ENCODE measurements around the gene DIAPH2. TPM values are rescaled to one million over a fixed set of nuclear protein-coding genes. Genes with fewer than 3 reads are reported as not detected.

The DIAPH2 gene
- total RNA-seq, 1 donor from 2014 or later = 11.0 TPM

- DNase-seq (ENCODE audit: low spot score in 2 of 2) = no peak
- FAIRE-seq = no peak
Measured at GRCh38 chrX:97358941-97359340, 674.3 kb downstream of the DIAPH2 start.

- FAIRE-seq = no peak
Measured at GRCh38 chrX:97363843-97364242, 679.2 kb downstream of the DIAPH2 start.

GRCh38 chrX:97366237-97366636 lies 681.6 kb downstream of the DIAPH2 start:
- FAIRE-seq = no peak
- no peak for DNase-seq (ENCODE audit: low spot score in 2 of 2)

More at GRCh38 chrX:97363843-97364242, 679.2 kb downstream of the DIAPH2 start:
- DNase-seq (ENCODE audit: low spot score in 2 of 2) = no peak

- no peak for DNase-seq (ENCODE audit: low spot score in 2 of 2)
Measured at GRCh38 chrX:97367125-97367524, 682.5 kb downstream of the DIAPH2 start.

GRCh38 chrX:97369947-97370346 lies 685.3 kb downstream of the DIAPH2 start:
- FAIRE-seq = no peak

More at GRCh38 chrX:97367125-97367524, 682.5 kb downstream of the DIAPH2 start:
- no peak for FAIRE-seq

GRCh38 chrX:97372001-97372766 lies 687.5 kb downstream of the DIAPH2 start:
- no peak for DNase-seq (ENCODE audit: low spot score in 2 of 2)
- FAIRE-seq = no peak

More at GRCh38 chrX:97369947-97370346, 685.3 kb downstream of the DIAPH2 start:
- DNase-seq (ENCODE audit: low spot score in 2 of 2) = no peak

- DNase-seq (ENCODE audit: low spot score in 2 of 2) = no peak
- no peak for FAIRE-seq
Measured at GRCh38 chrX:97374266-97374665, 689.6 kb downstream of the DIAPH2 start.

- no peak for DNase-seq (ENCODE audit: low spot score in 2 of 2)
- FAIRE-seq = no peak
Measured at GRCh38 chrX:97380200-97380599, 695.6 kb downstream of the DIAPH2 start.

- FAIRE-seq (no peak), DNase-seq (ENCODE audit: low spot score in 2 of 2) (no peak)
Measured at GRCh38 chrX:97384685-97385084, 700.0 kb downstream of the DIAPH2 start.

GRCh38 chrX:97387004-97387403 lies 702.4 kb downstream of the DIAPH2 start:
- FAIRE-seq = no peak
- DNase-seq (ENCODE audit: low spot score in 2 of 2) = no peak

- FAIRE-seq = no peak
Measured at GRCh38 chrX:97389761-97390192, 705.1 kb downstream of the DIAPH2 start.

GRCh38 chrX:97397371-97397770 lies 712.7 kb downstream of the DIAPH2 start:
- DNase-seq (ENCODE audit: low spot score in 2 of 2) = no peak
- FAIRE-seq = no peak

More at GRCh38 chrX:97389761-97390192, 705.1 kb downstream of the DIAPH2 start:
- no peak for DNase-seq (ENCODE audit: low spot score in 2 of 2)

GRCh38 chrX:97398030-97398551 lies 713.4 kb downstream of the DIAPH2 start:
- no peak for DNase-seq (ENCODE audit: low spot score in 2 of 2)
- FAIRE-seq = no peak

GRCh38 chrX:97399400-97399799 lies 714.8 kb downstream of the DIAPH2 start:
- FAIRE-seq (no peak), DNase-seq (ENCODE audit: low spot score in 2 of 2) (no peak)

GRCh38 chrX:97400492-97400891 lies 715.9 kb downstream of the DIAPH2 start:
- DNase-seq (ENCODE audit: low spot score in 2 of 2) (no peak), FAIRE-seq (no peak)

- no peak for DNase-seq (ENCODE audit: low spot score in 2 of 2)
- FAIRE-seq = no peak
Measured at GRCh38 chrX:97401154-97401553, 716.5 kb downstream of the DIAPH2 start.

GRCh38 chrX:97401586-97402136 lies 717.0 kb downstream of the DIAPH2 start:
- no peak for FAIRE-seq
- DNase-seq (ENCODE audit: low spot score in 2 of 2) = no peak

GRCh38 chrX:97402333-97402732 lies 717.7 kb downstream of the DIAPH2 start:
- no peak for DNase-seq (ENCODE audit: low spot score in 2 of 2)
- FAIRE-seq = no peak

- DNase-seq (ENCODE audit: low spot score in 2 of 2) = no peak
- no peak for FAIRE-seq
Measured at GRCh38 chrX:97402903-97403302, 718.3 kb downstream of the DIAPH2 start.

- DNase-seq (ENCODE audit: low spot score in 2 of 2) = no peak
Measured at GRCh38 chrX:97405031-97405660, 720.5 kb downstream of the DIAPH2 start.

More at GRCh38 chrX:97405031-97405660, 720.5 kb downstream of the DIAPH2 start:
- FAIRE-seq = no peak

All from frontal cortex (tissue), 4 donors.